HEK293 (cell line): Measurements from ENCODE around the gene ZCCHC17.

ENCODE experiments used
- CTCF ChIA-PET: fragments of 350-600 bp; formaldehyde crosslinking; extraction: SDS; loops from one replicate; lab custom pipeline; 2021; ENCODE audit warnings: antibody characterized with exemption; lab: Yijun Ruan, JAX
- POLR2A ChIA-PET: fragments of 300-600 bp; formaldehyde crosslinking; extraction: SDS; loops from one replicate; lab custom pipeline; 2020; ENCODE audit warnings: antibody characterized with exemption, inconsistent platforms; lab: Yijun Ruan, JAX
- H3K27ac ChIP-seq: fragments of 200-500 bp; sonication (Bioruptor generic); 2 replicates; pipeline ENCODE4 v1.5.1; 2014; ENCODE audit warnings: low read depth, low read length, control low read depth, inconsistent platforms; ENCODE audit errors: extremely low read depth
- H3K36me3 ChIP-seq, 2 experiments: fragments of 200-500 bp in 1 of 2; sonication (Bioruptor generic) in 1 of 2; 1 replicate in 1 of 2; 2 replicates in 1 of 2; pipeline ENCODE4 v1.5.1; 2014 to 2017; ENCODE audit warnings: inconsistent platforms in 2 of 2, low read length in 2 of 2; ENCODE audit not compliant: control insufficient read depth in 2 of 2, insufficient read depth in 1 of 2
- H3K4me1 ChIP-seq: fragments of 200-500 bp; sonication (Bioruptor generic); 2 replicates; pipeline ENCODE4 v1.5.1; 2014; ENCODE audit warnings: mild to moderate bottlenecking, low read length, inconsistent platforms; ENCODE audit not compliant: control insufficient read depth, insufficient read depth
- H3K4me3 ChIP-seq: 2 replicates; pipeline ENCODE4 v1.5.1; 2011; ENCODE audit warnings: low read depth, mild to moderate bottlenecking, control low read depth, low read length, moderate library complexity
- H3K9me3 ChIP-seq: fragments of 200-500 bp; sonication (Bioruptor generic); 2 replicates; pipeline ENCODE4 v1.5.1; 2014; ENCODE audit warnings: low read depth, low read length, inconsistent platforms; ENCODE audit not compliant: control insufficient read depth, insufficient read depth
- EGR2 ChIP-seq: fragments of 450-650 bp; formaldehyde crosslinking; IDR thresholded peaks from 2 replicates; pipeline ENCODE4 v1.5.1; 2016; ENCODE audit warnings: low read depth, missing biosample characterization, missing genetic modification characterization
- GFI1B ChIP-seq: fragments of 450-650 bp; formaldehyde crosslinking; IDR thresholded peaks from 2 replicates; pipeline ENCODE4 v1.5.1; 2016; ENCODE audit warnings: missing biosample characterization, missing genetic modification characterization
- HOXC10 ChIP-seq: sonication (generic); formaldehyde crosslinking; IDR thresholded peaks from 2 replicates; pipeline ENCODE4 v1.8.1; 2023; ENCODE audit warnings: mild to moderate bottlenecking, missing genetic modification reagents
- SALL2 ChIP-seq: fragments of 450-650 bp; formaldehyde crosslinking; IDR thresholded peaks from 2 replicates; pipeline ENCODE4 v1.5.0; 2017; ENCODE audit warnings: missing biosample characterization, mild to moderate bottlenecking, missing genetic modification characterization, borderline replicate concordance
- SP2 ChIP-seq: fragments of 450-650 bp; formaldehyde crosslinking; IDR thresholded peaks from 2 replicates; pipeline ENCODE4 v1.5.1; 2016; ENCODE audit warnings: missing biosample characterization, missing genetic modification characterization
- ZFP69B ChIP-seq: fragments of 450-650 bp; formaldehyde crosslinking; IDR thresholded peaks from 2 replicates; pipeline ENCODE4 v1.5.1; 2016; ENCODE audit warnings: missing biosample characterization, missing genetic modification characterization
- ZNF174 ChIP-seq: fragments of 450-650 bp; formaldehyde crosslinking; IDR thresholded peaks from 2 replicates; pipeline ENCODE4 v1.5.0; 2017; ENCODE audit warnings: missing biosample characterization, mild to moderate bottlenecking, missing genetic modification characterization
- ZNF2 ChIP-seq: fragments of 450-650 bp; formaldehyde crosslinking; IDR thresholded peaks from 2 replicates; pipeline ENCODE4 v1.5.1; 2016; ENCODE audit warnings: missing biosample characterization, missing genetic modification characterization
- ZNF202 ChIP-seq: fragments of 450-650 bp; formaldehyde crosslinking; IDR thresholded peaks from 2 replicates; pipeline ENCODE4 v1.5.1; 2016; ENCODE audit warnings: missing biosample characterization, missing genetic modification characterization, borderline replicate concordance
- ZNF266 ChIP-seq: fragments of 450-650 bp; formaldehyde crosslinking; IDR thresholded peaks from 2 replicates; pipeline ENCODE4 v1.5.1; 2016; ENCODE audit warnings: missing biosample characterization, missing genetic modification characterization, low read depth
- ZNF324 ChIP-seq: fragments of 450-650 bp; formaldehyde crosslinking; IDR thresholded peaks from 2 replicates; pipeline ENCODE4 v1.5.1; 2016; ENCODE audit warnings: missing biosample characterization, missing genetic modification characterization
- ZNF366 ChIP-seq: fragments of 450-650 bp; formaldehyde crosslinking; conservative IDR thresholded peaks from 2 replicates; pipeline ENCODE4 v1.5.1; 2016; ENCODE audit warnings: missing biosample characterization, missing genetic modification characterization
- ZNF394 ChIP-seq: fragments of 450-650 bp; formaldehyde crosslinking; IDR thresholded peaks from 2 replicates; pipeline ENCODE4 v1.5.1; 2016; ENCODE audit warnings: missing biosample characterization, missing genetic modification characterization, mild to moderate bottlenecking, moderate library complexity, borderline replicate concordance
- ZNF514 ChIP-seq: fragments of 450-650 bp; formaldehyde crosslinking; IDR thresholded peaks from 2 replicates; pipeline ENCODE4 v1.5.1; 2016; ENCODE audit warnings: missing biosample characterization, missing genetic modification characterization
- ZNF530 ChIP-seq: fragments of 450-650 bp; formaldehyde crosslinking; IDR thresholded peaks from 2 replicates; pipeline ENCODE4 v1.5.1; 2016; ENCODE audit warnings: low read depth, missing biosample characterization, missing genetic modification characterization
- ZNF623 ChIP-seq: fragments of 450-650 bp; formaldehyde crosslinking; IDR thresholded peaks from 2 replicates; pipeline ENCODE4 v1.5.1; 2016; ENCODE audit warnings: missing biosample characterization, missing genetic modification characterization
- ZNF629 ChIP-seq: fragments of 450-650 bp; formaldehyde crosslinking; IDR thresholded peaks from 2 replicates; pipeline ENCODE4 v1.5.1; 2017; ENCODE audit warnings: missing biosample characterization, missing genetic modification characterization
- ZNF776 ChIP-seq: fragments of 450-650 bp; formaldehyde crosslinking; IDR thresholded peaks from 2 replicates; pipeline ENCODE4 v1.5.0; 2017; ENCODE audit warnings: missing biosample characterization, missing genetic modification characterization, borderline replicate concordance
- ZNF777 ChIP-seq: fragments of 450-650 bp; formaldehyde crosslinking; IDR thresholded peaks from 2 replicates; pipeline ENCODE4 v1.5.1; 2017; ENCODE audit warnings: missing biosample characterization, missing genetic modification characterization, borderline replicate concordance
- TF ChIP-seq, protein P1 (sequence below): fragments of 450-650 bp; formaldehyde crosslinking; IDR thresholded peaks from 2 replicates; pipeline ENCODE4 v1.5.1; 2017; ENCODE audit warnings: missing biosample characterization, missing genetic modification characterization
- TF ChIP-seq, protein P2 (sequence below): fragments of 450-650 bp; formaldehyde crosslinking; IDR thresholded peaks from 2 replicates; pipeline ENCODE4 v1.5.1; 2016; ENCODE audit warnings: missing biosample characterization, missing genetic modification characterization
- TF ChIP-seq, protein P3 (sequence below): fragments of 450-650 bp; formaldehyde crosslinking; IDR thresholded peaks from 2 replicates; pipeline ENCODE4 v1.5.1; 2017; ENCODE audit warnings: missing biosample characterization, missing genetic modification characterization
- TF ChIP-seq, protein P4 (sequence below): fragments of 450-650 bp; formaldehyde crosslinking; IDR thresholded peaks from 2 replicates; pipeline ENCODE4 v1.5.1; 2016; ENCODE audit warnings: missing biosample characterization, missing genetic modification characterization
- TF ChIP-seq, protein P5 (sequence below): fragments of 450-650 bp; formaldehyde crosslinking; IDR thresholded peaks from 2 replicates; pipeline ENCODE4 v1.5.0; 2017; ENCODE audit warnings: missing biosample characterization, missing genetic modification characterization, borderline replicate concordance
- TF ChIP-seq, protein P6 (sequence below): fragments of 450-650 bp; formaldehyde crosslinking; IDR thresholded peaks from 2 replicates; pipeline ENCODE4 v1.5.1; 2016; ENCODE audit warnings: missing biosample characterization, missing genetic modification characterization

ZCCHC17 gene

DNA sequence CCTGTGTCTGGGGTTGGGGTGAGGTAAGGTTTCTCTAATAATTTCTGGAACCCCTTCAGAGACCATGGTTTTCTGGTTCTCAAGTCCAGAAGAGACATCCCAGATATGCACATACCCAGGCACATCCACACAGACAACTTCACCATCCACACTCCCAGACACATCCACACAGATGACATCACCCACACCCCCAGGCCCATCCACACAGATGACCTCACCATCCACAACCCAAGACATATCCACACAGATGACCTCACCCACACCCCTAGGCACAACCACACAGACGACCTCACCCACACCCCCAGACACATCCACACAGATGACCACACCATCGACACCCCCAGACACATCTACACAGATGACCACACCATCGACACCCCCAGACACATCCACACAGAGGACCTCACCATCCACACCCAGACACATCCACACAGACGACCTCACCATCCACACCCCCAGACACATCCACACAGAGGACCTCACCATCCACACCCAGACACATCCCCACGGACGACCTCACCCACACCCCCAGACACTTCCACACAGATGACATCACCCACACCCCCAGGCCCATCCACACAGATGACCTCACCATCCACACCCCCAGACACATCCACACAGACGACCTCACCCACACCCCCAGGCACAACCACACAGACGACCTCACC, 89.9 kb downstream of the ZCCHC17 start (continued):
- TF ChIP-seq, protein P1, sequence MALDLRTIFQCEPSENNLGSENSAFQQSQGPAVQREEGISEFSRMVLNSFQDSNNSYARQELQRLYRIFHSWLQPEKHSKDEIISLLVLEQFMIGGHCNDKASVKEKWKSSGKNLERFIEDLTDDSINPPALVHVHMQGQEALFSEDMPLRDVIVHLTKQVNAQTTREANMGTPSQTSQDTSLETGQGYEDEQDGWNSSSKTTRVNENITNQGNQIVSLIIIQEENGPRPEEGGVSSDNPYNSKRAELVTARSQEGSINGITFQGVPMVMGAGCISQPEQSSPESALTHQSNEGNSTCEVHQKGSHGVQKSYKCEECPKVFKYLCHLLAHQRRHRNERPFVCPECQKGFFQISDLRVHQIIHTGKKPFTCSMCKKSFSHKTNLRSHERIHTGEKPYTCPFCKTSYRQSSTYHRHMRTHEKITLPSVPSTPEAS (tag by site-specific recombination), result peak; percentile 85
- peak; percentile 48; the same call in 1 of the 2 replicates for TF ChIP-seq ZNF324 (tag by site-specific recombination)
- TF ChIP-seq, protein P2, sequence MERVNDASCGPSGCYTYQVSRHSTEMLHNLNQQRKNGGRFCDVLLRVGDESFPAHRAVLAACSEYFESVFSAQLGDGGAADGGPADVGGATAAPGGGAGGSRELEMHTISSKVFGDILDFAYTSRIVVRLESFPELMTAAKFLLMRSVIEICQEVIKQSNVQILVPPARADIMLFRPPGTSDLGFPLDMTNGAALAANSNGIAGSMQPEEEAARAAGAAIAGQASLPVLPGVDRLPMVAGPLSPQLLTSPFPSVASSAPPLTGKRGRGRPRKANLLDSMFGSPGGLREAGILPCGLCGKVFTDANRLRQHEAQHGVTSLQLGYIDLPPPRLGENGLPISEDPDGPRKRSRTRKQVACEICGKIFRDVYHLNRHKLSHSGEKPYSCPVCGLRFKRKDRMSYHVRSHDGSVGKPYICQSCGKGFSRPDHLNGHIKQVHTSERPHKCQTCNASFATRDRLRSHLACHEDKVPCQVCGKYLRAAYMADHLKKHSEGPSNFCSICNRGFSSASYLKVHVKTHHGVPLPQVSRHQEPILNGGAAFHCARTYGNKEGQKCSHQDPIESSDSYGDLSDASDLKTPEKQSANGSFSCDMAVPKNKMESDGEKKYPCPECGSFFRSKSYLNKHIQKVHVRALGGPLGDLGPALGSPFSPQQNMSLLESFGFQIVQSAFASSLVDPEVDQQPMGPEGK (tag by site-specific recombination), result peak; percentile 73
- TF ChIP-seq, protein P3, sequence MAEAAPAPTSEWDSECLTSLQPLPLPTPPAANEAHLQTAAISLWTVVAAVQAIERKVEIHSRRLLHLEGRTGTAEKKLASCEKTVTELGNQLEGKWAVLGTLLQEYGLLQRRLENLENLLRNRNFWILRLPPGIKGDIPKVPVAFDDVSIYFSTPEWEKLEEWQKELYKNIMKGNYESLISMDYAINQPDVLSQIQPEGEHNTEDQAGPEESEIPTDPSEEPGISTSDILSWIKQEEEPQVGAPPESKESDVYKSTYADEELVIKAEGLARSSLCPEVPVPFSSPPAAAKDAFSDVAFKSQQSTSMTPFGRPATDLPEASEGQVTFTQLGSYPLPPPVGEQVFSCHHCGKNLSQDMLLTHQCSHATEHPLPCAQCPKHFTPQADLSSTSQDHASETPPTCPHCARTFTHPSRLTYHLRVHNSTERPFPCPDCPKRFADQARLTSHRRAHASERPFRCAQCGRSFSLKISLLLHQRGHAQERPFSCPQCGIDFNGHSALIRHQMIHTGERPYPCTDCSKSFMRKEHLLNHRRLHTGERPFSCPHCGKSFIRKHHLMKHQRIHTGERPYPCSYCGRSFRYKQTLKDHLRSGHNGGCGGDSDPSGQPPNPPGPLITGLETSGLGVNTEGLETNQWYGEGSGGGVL (tag by site-specific recombination), result peak; percentile 54; the same call in 1 of the 2 replicates
- TF ChIP-seq ZNF366 (tag by site-specific recombination), result 0 out of 2 replicates have a peak, but pooled peaks have one; percentile 30
- peak; percentile 94 for TF ChIP-seq EGR2 (tag by site-specific recombination)
- TF ChIP-seq SP2 (tag by site-specific recombination), result peak; percentile 23; the same call in 1 of the 2 replicates
- TF ChIP-seq, protein P4, sequence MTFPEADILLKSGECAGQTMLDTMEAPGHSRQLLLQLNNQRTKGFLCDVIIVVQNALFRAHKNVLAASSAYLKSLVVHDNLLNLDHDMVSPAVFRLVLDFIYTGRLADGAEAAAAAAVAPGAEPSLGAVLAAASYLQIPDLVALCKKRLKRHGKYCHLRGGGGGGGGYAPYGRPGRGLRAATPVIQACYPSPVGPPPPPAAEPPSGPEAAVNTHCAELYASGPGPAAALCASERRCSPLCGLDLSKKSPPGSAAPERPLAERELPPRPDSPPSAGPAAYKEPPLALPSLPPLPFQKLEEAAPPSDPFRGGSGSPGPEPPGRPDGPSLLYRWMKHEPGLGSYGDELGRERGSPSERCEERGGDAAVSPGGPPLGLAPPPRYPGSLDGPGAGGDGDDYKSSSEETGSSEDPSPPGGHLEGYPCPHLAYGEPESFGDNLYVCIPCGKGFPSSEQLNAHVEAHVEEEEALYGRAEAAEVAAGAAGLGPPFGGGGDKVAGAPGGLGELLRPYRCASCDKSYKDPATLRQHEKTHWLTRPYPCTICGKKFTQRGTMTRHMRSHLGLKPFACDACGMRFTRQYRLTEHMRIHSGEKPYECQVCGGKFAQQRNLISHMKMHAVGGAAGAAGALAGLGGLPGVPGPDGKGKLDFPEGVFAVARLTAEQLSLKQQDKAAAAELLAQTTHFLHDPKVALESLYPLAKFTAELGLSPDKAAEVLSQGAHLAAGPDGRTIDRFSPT (tag by site-specific recombination), result peak; percentile 76
- peak; percentile 87 for TF ChIP-seq ZNF629 (tag by site-specific recombination)

DNA sequence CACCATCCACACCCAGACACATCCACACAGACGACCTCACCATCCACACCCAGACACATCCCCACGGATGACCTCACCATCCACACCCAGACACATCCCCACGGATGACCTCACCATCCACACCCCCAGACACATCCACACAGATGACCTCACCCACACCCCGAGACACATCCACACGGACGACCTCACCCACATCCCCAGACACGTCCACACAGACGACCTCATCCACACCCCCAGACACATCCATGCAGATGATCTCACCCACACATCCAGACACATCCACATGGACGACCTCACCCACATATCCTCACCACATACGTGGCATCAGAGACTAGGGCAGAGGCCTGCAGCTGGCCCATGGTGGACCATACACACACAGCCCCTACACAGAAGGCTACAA, 90.8 kb downstream of the ZCCHC17 start:
- Histone ChIP-seq H3K36me3 (no peaks in the 10 kb centered on the region), H3K9me3 (no peaks in the 10 kb centered on the region), H3K27ac (no peak overlapping the region), H3K4me1 (no peaks in the 10 kb centered on the region), H3K4me3 (no peak overlapping the region)
- ChIA-PET CTCF (no interaction called here), POLR2A (no interaction called here)
- TF ChIP-seq ZNF266 (no peak), ZNF514 (no peak), GFI1B (tag by site-specific recombination) (no peak), ZNF777 (tag by site-specific recombination) (no peak), HOXC10 (CRISPR knock-in tag) (no peak), ZNF530 (tag by site-specific recombination) (no peak), ZNF202 (tag by site-specific recombination) (no peak), ZNF2 (tag by site-specific recombination) (no peak), ZNF623 (tag by site-specific recombination) (no peak), ZNF174 (tag by site-specific recombination) (no peak), ZNF394 (peak; percentile 81), ZFP69B (tag by site-specific recombination) (peak; percentile 78; the same call in 1 of the 2 replicates), SALL2 (no peak), ZNF776 (tag by site-specific recombination) (no peak)
- TF ChIP-seq, protein P5, sequence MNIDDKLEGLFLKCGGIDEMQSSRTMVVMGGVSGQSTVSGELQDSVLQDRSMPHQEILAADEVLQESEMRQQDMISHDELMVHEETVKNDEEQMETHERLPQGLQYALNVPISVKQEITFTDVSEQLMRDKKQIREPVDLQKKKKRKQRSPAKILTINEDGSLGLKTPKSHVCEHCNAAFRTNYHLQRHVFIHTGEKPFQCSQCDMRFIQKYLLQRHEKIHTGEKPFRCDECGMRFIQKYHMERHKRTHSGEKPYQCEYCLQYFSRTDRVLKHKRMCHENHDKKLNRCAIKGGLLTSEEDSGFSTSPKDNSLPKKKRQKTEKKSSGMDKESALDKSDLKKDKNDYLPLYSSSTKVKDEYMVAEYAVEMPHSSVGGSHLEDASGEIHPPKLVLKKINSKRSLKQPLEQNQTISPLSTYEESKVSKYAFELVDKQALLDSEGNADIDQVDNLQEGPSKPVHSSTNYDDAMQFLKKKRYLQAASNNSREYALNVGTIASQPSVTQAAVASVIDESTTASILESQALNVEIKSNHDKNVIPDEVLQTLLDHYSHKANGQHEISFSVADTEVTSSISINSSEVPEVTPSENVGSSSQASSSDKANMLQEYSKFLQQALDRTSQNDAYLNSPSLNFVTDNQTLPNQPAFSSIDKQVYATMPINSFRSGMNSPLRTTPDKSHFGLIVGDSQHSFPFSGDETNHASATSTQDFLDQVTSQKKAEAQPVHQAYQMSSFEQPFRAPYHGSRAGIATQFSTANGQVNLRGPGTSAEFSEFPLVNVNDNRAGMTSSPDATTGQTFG (tag by site-specific recombination), result no peak
- TF ChIP-seq, protein P6, sequence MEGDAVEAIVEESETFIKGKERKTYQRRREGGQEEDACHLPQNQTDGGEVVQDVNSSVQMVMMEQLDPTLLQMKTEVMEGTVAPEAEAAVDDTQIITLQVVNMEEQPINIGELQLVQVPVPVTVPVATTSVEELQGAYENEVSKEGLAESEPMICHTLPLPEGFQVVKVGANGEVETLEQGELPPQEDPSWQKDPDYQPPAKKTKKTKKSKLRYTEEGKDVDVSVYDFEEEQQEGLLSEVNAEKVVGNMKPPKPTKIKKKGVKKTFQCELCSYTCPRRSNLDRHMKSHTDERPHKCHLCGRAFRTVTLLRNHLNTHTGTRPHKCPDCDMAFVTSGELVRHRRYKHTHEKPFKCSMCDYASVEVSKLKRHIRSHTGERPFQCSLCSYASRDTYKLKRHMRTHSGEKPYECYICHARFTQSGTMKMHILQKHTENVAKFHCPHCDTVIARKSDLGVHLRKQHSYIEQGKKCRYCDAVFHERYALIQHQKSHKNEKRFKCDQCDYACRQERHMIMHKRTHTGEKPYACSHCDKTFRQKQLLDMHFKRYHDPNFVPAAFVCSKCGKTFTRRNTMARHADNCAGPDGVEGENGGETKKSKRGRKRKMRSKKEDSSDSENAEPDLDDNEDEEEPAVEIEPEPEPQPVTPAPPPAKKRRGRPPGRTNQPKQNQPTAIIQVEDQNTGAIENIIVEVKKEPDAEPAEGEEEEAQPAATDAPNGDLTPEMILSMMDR, result no peak
